NAMALWA (cell line): ENCODE results near the gene LINC01488.

ENCODE experiments used
- DNase-seq: peaks from one replicate; pipeline ENCODE4 v3.0.0-alpha.2; 2015; ENCODE audit warnings: low spot score

The LINC01488 gene

GRCh38 chr11:69530278-69531070, 49.0 kb downstream of the LINC01488 start:
- DNase-seq = no peak

- no peak for DNase-seq
Measured at GRCh38 chr11:69531071-69531716, 49.7 kb downstream of the LINC01488 start.

GRCh38 chr11:69531717-69532088, 50.2 kb downstream of the LINC01488 start:
- DNase-seq = no peak

- no peak for DNase-seq
Measured at GRCh38 chr11:69533296-69534165, 52.1 kb downstream of the LINC01488 start.

- no peak for DNase-seq
Measured at GRCh38 chr11:69534166-69534530, 52.7 kb downstream of the LINC01488 start.

- no peak for DNase-seq
Measured at GRCh38 chr11:69535908-69536307, 54.4 kb downstream of the LINC01488 start.

- DNase-seq = no peak
Measured at GRCh38 chr11:69536406-69536805, 54.9 kb downstream of the LINC01488 start.

GRCh38 chr11:69537126-69537525, 55.7 kb downstream of the LINC01488 start:
- DNase-seq = no peak

- no peak for DNase-seq
Measured at GRCh38 chr11:69537855-69538640, 56.6 kb downstream of the LINC01488 start.

- DNase-seq = no peak
Measured at GRCh38 chr11:69538854-69539253, 57.4 kb downstream of the LINC01488 start.

GRCh38 chr11:69539416-69540117, 58.1 kb downstream of the LINC01488 start:
- DNase-seq = no peak

GRCh38 chr11:69540118-69541000, 58.9 kb downstream of the LINC01488 start:
- DNase-seq = no peak

- no peak for DNase-seq
Measured at GRCh38 chr11:69541001-69541285, 59.5 kb downstream of the LINC01488 start.

- no peak for DNase-seq
Measured at GRCh38 chr11:69541501-69542313, 60.2 kb downstream of the LINC01488 start.

GRCh38 chr11:69542314-69543168, 61.1 kb downstream of the LINC01488 start:
- no peak for DNase-seq
